ENCODE data around the gene SMC6.

GRCh38 chr2:17719562-17720371 lies 33.8 kb downstream of the SMC6 start:
- TF ChIP-seq CTCF (IDR thresholded peaks at IDR 0.05): peak; percentile 45 to 78 (median 74)
- TF ChIP-seq POLR2A (IDR thresholded peaks at IDR 0.05): no peak

All from Peyer's patch (tissue), 4 donors.